ENCODE measurements around the gene ALDH7A1.

DNA sequence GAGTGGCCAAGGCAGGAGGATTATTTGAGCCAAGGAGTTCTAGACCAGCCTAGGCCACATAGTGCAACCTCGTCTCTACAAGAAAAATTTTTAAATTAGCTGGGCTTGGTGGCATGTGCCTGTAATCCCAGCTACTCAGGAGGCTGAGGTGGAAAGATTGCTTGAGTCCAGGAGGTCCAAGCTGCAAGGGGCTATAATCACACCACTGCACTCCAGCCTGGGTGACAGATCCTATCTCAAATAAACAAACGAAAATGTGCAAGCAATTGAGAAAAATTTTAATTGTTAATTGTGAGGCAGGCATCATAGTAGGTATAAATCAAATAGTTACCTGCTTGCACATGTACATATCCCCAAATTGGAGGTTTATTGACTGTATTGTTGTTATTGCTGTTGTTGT is 15.3 kb downstream of the ALDH7A1 start:
- no peak for TF ChIP-seq EZH2 (IDR thresholded peaks at IDR 0.05; ENCODE audit: borderline replicate concordance, low read depth, low read length, severe bottlenecking)
- TF ChIP-seq, protein P1, sequence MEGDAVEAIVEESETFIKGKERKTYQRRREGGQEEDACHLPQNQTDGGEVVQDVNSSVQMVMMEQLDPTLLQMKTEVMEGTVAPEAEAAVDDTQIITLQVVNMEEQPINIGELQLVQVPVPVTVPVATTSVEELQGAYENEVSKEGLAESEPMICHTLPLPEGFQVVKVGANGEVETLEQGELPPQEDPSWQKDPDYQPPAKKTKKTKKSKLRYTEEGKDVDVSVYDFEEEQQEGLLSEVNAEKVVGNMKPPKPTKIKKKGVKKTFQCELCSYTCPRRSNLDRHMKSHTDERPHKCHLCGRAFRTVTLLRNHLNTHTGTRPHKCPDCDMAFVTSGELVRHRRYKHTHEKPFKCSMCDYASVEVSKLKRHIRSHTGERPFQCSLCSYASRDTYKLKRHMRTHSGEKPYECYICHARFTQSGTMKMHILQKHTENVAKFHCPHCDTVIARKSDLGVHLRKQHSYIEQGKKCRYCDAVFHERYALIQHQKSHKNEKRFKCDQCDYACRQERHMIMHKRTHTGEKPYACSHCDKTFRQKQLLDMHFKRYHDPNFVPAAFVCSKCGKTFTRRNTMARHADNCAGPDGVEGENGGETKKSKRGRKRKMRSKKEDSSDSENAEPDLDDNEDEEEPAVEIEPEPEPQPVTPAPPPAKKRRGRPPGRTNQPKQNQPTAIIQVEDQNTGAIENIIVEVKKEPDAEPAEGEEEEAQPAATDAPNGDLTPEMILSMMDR (IDR thresholded peaks at IDR 0.05; ENCODE audit: borderline replicate concordance, extremely low read depth, low read length, poor library complexity, severe bottlenecking) = no peak

Data from DND-41 (cell line).